Measurements from ENCODE around the gene COL4A1. TPM values are rescaled to one million over a fixed set of nuclear protein-coding genes. Genes with fewer than 3 reads are reported as not detected.

Gene COL4A1
- total RNA-seq, 1 donor from 2014 or later: 2,489 TPM

DNA sequence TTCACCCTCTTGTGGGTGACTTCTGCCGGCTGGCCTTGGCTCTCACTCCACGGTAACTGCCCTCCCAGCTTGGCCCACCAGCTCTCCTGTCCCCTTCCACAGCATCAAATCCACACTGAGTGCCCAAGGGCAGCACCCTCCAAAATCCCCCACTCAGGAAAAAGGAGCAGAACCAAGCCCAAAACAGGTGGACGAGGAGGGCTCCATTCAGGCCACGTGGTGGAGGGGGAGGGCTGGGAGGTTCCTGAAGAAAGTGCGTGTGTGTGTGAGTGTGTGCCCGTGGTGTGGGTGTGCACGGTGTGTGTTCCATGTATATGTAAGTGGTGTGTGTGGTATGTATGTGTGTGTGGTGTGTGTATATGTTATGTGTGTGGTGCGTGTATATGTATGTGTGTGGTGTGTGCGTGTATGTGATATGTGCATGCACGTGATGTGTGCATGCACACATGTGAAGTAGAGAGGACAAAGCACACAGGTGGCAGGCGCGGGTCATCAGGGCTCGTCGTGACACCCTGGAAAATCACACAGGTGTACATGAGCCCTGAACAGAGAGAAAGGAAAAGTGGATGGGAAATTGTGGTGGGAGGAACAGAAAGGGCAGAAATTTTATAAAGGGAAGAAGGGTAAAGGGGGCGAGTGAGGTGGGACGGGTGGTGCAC lies 76.9 kb downstream of the COL4A1 start:
- Histone ChIP-seq H4K20me1 (ENCODE audit: insufficient read depth, low read length) (peaks cover 88% of the 10 kb centered on the region), H3K27ac (ENCODE audit: low read depth, low read length) (no peak overlapping the region), H3K9ac (ENCODE audit: low read length) (no peak overlapping the region), H3K27me3 (ENCODE audit: insufficient read depth, low read length) (no peaks in the 10 kb centered on the region), H3K36me3 (ENCODE audit: insufficient read depth, low read length) (peaks cover 5% of the 10 kb centered on the region), H3K4me1 (ENCODE audit: insufficient read depth, low read length) (peaks cover 38% of the 10 kb centered on the region), H2AFZ (ENCODE audit: low read depth, low read length) (no peak overlapping the region), H3K4me2 (ENCODE audit: low read length) (peak overlapping the region; percentile 1), H3K79me2 (ENCODE audit: insufficient read depth, low read length) (peaks cover 84% of the 10 kb centered on the region), H3K4me3 (ENCODE audit: insufficient read depth, low read depth, low read length) (no peak overlapping the region), H3K9me3 (ENCODE audit: insufficient read depth, low read depth, low read length) (no peaks in the 10 kb centered on the region)
- H3K4me3 Mint-ChIP-seq (ENCODE audit: unreplicated experiment): no peak overlapping the region
- H3K36me3 Mint-ChIP-seq (ENCODE audit: low read depth, unreplicated experiment): peaks cover 25% of the 10 kb centered on the region
- peak overlapping the region; percentile 26 for H3K27ac Mint-ChIP-seq (ENCODE audit: unreplicated experiment)
- DNase-seq (ENCODE audit: low read depth) (no peak), FAIRE-seq (no peak)
- H3K4me1 Mint-ChIP-seq (ENCODE audit: low read depth, unreplicated experiment): peaks cover 44% of the 10 kb centered on the region
- no peaks in the 10 kb centered on the region for H3K27me3 Mint-ChIP-seq (ENCODE audit: low read depth, unreplicated experiment)
- H3K9me3 Mint-ChIP-seq (ENCODE audit: unreplicated experiment): no peaks in the 10 kb centered on the region
- no peak for TF ChIP-seq EZH2 (IDR thresholded peaks at IDR 0.05; ENCODE audit: insufficient read depth, low read length)
- TF ChIP-seq, protein P1, sequence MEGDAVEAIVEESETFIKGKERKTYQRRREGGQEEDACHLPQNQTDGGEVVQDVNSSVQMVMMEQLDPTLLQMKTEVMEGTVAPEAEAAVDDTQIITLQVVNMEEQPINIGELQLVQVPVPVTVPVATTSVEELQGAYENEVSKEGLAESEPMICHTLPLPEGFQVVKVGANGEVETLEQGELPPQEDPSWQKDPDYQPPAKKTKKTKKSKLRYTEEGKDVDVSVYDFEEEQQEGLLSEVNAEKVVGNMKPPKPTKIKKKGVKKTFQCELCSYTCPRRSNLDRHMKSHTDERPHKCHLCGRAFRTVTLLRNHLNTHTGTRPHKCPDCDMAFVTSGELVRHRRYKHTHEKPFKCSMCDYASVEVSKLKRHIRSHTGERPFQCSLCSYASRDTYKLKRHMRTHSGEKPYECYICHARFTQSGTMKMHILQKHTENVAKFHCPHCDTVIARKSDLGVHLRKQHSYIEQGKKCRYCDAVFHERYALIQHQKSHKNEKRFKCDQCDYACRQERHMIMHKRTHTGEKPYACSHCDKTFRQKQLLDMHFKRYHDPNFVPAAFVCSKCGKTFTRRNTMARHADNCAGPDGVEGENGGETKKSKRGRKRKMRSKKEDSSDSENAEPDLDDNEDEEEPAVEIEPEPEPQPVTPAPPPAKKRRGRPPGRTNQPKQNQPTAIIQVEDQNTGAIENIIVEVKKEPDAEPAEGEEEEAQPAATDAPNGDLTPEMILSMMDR (IDR thresholded peaks at IDR 0.05; ENCODE audit: insufficient read depth, low read depth, low read length): no peak

DNA sequence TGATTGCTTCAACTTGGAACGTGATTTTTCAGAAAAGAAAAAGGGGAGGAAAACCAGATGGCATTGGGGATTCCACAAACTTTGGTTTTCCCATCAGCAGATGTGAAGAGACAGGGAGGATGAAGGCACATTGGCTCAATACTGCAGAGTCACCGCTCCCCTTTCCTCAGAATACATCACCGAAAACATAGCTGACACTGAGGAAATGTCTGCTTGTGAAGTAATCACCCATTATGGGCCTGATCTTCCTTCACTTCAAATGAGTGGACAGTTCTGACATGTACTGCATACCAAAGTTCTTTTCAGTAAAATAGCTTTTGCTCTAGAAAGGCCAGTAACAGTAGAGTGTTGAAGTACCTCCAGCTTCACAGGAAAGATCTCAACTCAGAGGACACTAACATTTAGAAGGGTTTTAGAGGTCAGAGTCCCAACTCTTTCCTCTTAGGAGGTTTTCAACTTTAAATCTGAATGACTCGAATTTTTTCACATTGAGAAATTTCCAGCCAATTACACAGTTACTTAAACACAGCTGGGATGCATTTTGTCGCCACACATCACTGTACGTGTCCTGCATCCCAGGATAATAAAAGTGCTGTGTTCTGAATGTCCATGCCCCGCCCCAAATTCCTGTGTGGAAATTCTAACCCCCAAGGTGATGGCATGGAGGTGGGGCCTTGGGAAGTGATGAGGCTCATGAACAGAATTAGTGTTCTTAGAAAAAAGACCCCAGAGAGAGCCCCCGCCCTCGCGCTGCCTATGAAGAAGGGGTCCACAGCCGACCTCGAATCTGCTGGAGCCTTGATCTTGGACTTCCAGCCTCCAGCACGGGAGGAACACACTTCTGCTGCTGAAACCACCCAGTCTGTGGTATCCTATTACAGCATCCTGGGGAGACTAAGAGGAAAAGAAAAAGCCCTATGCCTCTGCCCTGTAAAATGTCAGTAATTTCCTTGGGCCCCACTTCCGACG lies 77.7 kb downstream of the COL4A1 start:
- FAIRE-seq: peak; percentile 29
- Histone ChIP-seq H3K36me3 (ENCODE audit: insufficient read depth, low read length) (peaks cover 5% of the 10 kb centered on the region), H3K9ac (ENCODE audit: low read length) (no peak overlapping the region), H3K27ac (ENCODE audit: low read depth, low read length) (peak overlapping the region; percentile 3), H3K27me3 (ENCODE audit: insufficient read depth, low read length) (no peaks in the 10 kb centered on the region), H3K4me2 (ENCODE audit: low read length) (no peak overlapping the region), H3K4me1 (ENCODE audit: insufficient read depth, low read length) (peaks cover 38% of the 10 kb centered on the region), H3K9me3 (ENCODE audit: insufficient read depth, low read depth, low read length) (no peaks in the 10 kb centered on the region), H4K20me1 (ENCODE audit: insufficient read depth, low read length) (peaks cover 88% of the 10 kb centered on the region), H3K79me2 (ENCODE audit: insufficient read depth, low read length) (peaks cover 84% of the 10 kb centered on the region), H2AFZ (ENCODE audit: low read depth, low read length) (no peak overlapping the region), H3K4me3 (ENCODE audit: insufficient read depth, low read depth, low read length) (no peak overlapping the region)
- no peak for TF ChIP-seq EZH2 (IDR thresholded peaks at IDR 0.05; ENCODE audit: insufficient read depth, low read length)
- TF ChIP-seq, protein P1 (IDR thresholded peaks at IDR 0.05; ENCODE audit: insufficient read depth, low read depth, low read length): no peak
- H3K4me3 Mint-ChIP-seq (ENCODE audit: unreplicated experiment): no peak overlapping the region
- H3K9me3 Mint-ChIP-seq (ENCODE audit: unreplicated experiment): no peaks in the 10 kb centered on the region
- H3K36me3 Mint-ChIP-seq (ENCODE audit: low read depth, unreplicated experiment): peaks cover 26% of the 10 kb centered on the region
- no peak for DNase-seq (ENCODE audit: low read depth)
- peak overlapping the region; percentile 26 for H3K27ac Mint-ChIP-seq (ENCODE audit: unreplicated experiment)
- H3K27me3 Mint-ChIP-seq (ENCODE audit: low read depth, unreplicated experiment): no peaks in the 10 kb centered on the region
- peaks cover 47% of the 10 kb centered on the region for H3K4me1 Mint-ChIP-seq (ENCODE audit: low read depth, unreplicated experiment)
